GM19438 (cell line): ENCODE measurements around the gene MAFB.

Experiments used
- ATAC-seq: cut with Tn5 transposase; IDR thresholded peaks from one replicate; pipeline ENCODE4 v1.9.1; 2021; ENCODE audit warnings: low read depth; ENCODE audit not compliant: unreplicated experiment

MAFB gene

DNA sequence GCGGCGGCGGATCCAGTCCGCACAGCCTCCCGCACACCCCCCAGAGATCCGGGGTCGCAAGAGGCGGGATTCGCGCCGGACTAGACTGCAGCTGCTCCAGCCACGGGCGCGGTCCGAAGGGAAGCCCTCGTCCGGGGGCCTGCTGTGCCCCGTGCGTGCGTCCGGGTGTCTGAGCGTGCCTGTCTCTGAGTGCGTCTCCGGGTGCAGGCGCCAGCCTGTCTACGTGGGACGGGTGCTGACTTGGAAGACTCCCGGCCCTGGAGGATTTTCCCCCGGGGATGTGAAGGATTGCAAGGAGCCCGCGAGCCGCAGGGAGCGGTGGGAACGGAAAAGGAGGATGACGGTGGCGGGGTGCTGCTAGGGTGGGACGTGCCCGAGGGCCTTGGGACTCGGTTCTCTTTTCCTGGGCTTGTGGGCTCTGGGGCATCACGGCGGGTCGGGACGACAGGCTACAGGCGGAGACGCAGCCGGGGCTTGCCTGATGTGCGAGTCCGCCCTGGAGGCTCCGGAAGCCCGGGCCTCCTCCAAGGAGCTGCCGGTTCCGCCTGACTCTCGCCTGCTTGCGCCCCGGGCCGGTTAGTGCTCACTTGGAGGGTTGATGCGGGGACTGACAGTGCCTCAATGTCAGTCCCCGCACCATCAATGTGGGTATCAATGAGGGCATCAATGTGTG, 5.7 kb downstream of the MAFB start:
- no peak for ATAC-seq

DNA sequence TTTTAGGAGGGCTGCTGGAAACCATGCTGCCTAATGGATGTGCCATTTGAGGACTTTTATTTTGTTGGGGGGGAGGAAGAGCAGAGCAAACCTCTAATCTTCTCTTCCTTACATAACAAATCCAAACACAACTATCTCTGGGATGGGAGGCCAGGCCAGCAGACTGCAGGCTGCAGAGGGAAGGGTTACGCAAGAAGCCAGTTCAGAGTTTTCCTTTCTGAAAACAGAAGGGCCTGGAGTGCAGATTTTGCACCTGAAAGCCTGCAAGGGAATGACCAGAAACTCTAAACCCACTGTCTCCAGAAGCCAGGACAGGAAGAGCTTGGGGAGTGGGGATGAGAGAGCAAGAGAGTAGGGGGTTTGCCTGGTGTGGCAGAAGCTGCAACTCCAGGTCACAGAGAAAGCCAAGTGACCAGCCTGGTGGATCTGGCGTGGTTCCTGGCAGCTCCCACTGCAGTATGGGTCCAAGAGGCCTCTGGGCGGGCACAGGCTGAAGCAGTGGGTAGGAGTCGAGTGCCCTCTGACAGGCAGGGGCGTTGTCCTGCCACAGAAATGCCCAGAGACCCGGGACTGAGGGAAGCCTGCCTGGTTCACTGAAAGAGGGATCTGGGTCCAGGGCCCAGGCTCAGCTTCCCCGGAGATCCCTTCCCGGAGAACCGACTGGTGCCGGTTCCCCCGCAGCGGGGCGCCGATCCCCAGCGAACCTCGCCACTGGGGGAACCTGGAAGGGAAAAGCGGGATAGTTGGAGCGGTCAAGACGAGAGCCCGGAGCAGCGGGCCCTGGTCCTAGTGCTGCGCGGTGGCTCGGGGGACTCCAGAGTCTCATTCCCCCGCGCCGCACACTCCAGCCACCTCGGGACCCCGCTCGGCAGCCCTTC, 6.7 kb downstream of the MAFB start:
- ATAC-seq = no peak

DNA sequence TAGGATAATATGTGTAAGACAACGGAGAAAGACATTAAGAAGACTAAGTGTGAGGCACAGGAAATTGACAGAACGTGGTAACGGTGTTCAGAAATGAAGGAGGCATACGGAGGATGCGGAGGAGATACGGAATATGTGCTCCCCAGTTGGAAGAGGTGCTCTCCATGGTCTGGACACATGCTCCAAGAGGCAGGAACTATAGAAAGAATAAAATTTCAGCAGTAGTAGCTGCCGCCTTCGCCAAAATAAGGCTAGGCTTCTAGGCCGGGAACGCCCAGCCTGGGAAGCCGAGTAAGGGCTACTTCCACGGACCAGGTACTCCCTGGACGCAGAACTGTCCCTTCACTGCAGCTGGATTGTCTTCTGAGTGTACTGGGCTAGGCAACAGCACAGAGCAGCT, 7.4 kb downstream of the MAFB start:
- ATAC-seq = no peak

DNA sequence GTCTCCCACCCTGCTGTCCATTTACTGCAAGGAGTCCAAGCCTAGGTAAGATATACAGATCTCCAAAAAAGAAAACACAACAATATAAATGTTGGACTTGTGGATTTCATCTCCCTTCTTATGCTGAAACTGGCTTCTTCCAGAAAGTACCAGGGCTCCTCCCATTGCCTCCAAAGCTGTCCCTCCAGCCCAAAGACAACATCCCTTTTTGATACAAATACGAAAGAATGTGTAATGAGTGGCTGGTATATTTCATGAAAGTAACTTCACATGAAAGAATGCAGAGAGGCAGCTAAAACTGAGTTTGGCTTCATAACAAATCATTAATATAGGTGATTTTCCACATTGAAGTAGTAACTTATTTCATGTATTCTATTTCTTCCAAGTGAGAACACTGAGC, 7.9 kb downstream of the MAFB start:
- ATAC-seq = no peak

GRCh38 chr20:40680161-40680959, 8.7 kb downstream of the MAFB start:
- no peak for ATAC-seq

- ATAC-seq = no peak
These were observed 9.9 kb downstream of the MAFB start for GRCh38 chr20:40679184-40679583.

DNA sequence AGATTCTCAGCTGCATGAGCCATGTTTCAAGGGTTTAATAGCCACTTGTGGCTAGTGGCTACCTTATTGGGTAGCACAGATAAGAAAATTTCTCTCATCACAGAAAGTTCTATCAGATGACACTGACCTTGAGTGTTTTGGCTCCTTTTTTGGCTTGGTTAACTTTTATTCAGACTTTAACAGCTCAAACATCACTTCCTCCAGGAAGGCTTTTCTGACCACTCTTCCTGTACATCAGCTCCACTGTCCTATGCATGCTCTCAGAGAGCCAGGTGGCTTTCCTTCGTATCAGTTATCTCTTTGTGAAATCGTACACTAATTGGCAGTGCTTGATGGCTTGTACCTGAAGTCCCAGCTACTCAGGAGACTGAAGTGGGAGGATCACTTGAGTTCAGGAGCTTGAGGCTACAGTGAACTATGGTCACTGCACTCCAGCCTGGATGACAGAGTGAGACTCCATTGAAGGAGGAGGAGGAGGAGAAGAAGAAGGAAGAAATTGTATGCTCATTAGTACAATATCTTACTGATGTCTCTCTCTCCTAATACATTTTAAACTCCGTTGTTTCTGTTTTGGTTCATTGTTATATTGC, 10.7 kb downstream of the MAFB start:
- no peak for ATAC-seq

DNA sequence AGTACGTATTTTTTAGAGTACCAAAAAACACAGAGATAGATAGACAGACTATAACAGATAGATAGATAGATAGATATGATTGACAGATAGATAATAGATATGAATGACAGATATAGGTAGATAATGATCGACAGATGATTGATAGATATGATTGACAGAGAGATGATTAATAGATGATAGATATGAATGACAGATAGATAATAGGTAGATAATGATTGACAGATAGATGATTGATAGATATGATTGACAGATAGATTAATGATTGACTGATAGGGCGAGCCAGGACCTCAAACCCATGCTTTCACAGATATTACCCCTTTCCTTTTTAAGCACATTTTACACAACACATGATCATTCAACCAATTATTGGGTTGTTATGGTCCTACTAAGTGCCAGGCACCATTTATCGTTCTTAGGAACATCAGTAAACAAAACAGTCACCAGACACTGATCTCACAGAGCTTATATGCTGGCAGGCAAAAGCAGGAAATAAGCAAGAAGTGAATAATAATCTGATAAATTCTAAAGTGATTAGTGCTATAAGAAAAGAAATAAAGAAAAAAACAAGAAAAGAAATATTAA, 11.6 kb downstream of the MAFB start:
- no peak for ATAC-seq

GRCh38 chr20:40676491-40677269, 12.4 kb downstream of the MAFB start:
- ATAC-seq = no peak

GRCh38 chr20:40675599-40676221, 13.3 kb downstream of the MAFB start:
- no peak for ATAC-seq

DNA sequence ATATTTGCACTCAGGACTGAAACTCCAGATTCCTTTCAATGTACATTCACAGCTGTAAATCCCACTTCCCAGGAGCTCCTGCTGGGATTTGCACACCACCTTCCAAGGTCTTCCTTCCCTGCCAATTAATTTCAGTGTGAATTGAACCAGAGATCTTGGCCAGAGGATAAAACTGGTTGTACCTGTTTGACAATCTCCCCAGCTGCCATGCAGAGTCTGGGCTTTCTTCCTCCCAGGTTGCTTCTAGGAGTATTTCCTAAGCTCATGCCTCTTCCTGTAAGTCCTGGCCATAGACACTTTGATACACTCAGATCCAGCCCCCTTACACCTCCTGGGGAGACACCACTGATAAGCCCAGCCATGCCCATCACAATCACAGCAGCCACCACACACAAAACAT, 15.6 kb downstream of the MAFB start:
- ATAC-seq = no peak

DNA sequence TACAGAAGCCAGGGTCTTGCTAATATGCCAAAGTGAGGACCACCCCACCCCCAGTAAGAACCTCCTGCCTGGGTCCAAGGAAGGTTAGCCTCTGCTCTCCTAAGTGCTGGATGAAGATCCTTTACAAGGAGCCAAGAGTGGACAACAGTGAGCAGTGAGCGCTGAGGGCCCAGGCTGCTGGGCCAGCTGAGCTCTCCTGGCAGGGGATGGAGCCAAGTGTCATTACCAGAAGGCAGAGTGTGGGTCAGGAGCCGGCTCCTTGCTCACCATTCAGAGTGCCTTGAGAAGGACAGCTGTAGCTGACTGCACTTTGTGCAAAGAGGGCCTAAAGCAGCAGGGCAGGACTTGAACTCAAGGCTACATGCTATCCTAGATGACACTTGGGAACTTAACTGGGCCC, 16.9 kb downstream of the MAFB start:
- no peak for ATAC-seq

GRCh38 chr20:40670253-40670652, 18.8 kb downstream of the MAFB start:
- no peak for ATAC-seq

GRCh38 chr20:40669692-40670091, 19.3 kb downstream of the MAFB start:
- ATAC-seq = no peak

GRCh38 chr20:40668449-40669228, 20.4 kb downstream of the MAFB start:
- ATAC-seq = no peak

DNA sequence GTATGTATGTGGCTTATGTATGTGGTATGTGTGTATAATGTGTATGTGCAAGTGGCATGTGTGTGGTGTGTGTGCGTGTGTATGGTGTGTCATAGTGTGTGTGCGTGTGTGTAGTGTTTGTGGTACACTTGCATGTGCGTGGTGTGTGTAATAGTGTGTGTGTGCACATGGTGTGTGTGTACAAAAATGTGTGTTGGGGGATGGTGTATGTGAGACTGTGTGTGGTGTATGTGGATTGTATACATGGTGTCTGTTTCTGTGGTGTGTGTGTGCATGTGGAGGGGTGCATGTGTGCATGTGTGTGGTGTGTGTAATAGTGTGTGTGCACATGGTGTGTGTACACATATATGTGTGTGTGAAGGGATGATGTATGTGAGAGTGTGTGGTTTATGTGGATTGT, 21.5 kb downstream of the MAFB start:
- no peak for ATAC-seq

DNA sequence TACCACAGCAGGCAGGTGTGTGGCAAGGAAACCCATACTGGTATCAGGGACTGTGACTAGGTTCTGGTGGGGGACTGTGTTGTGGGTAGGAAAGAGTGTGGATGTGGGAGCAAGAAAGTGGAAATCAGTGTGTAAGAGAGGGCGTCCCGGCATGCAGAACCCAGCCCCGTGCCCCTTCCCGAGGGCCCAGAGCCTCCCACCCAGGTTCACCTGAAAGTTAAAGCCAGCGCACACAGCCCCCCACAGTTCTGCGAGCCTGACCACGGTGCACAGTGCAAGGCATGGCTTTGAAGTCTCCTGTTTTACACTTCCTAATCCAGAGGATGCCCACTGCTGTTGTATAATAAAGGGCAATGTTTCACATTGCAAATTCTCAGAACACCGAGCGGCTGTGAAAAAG, 22.7 kb downstream of the MAFB start:
- no peak for ATAC-seq

- ATAC-seq = no peak
These were observed 24.1 kb downstream of the MAFB start for GRCh38 chr20:40664891-40665290.
